Fibroblast of mammary gland (primary cell): Measurements from ENCODE around the gene SNX5.
A peak's percentile ranks its signal among the peaks of the same experiment; 100 is the strongest.

Source experiments
- DNase-seq: peaks from one replicate; pipeline ENCODE4 v3.0.0-alpha.2; 2010; ENCODE audit warnings: low read depth
- H3K4me3 ChIP-seq: 2 replicates; pipeline ENCODE4 v1.5.1; 2011; ENCODE audit warnings: low read depth, mild to moderate bottlenecking, low read length, moderate library complexity; ENCODE audit not compliant: control insufficient read depth
- CTCF ChIP-seq: conservative IDR thresholded peaks from 2 replicates; pipeline ENCODE4 v1.5.1; 2011; ENCODE audit warnings: low read depth, low read length, inconsistent platforms; ENCODE audit not compliant: control insufficient read depth, insufficient read depth

The SNX5 gene

GRCh38 chr20:17910828-17911294 lies 57.7 kb downstream of the SNX5 start:
- no peak overlapping the region for H3K4me3 ChIP-seq
- TF ChIP-seq CTCF: peak; percentile 14
- DNase-seq: peak; percentile 89

GRCh38 chr20:17909869-17910321 lies 58.7 kb downstream of the SNX5 start:
- no peak for DNase-seq
- TF ChIP-seq CTCF: no peak

GRCh38 chr20:17905544-17905943 lies 63.0 kb downstream of the SNX5 start:
- DNase-seq: no peak
- no peak overlapping the region for H3K4me3 ChIP-seq
- no peak for TF ChIP-seq CTCF

More at GRCh38 chr20:17909869-17910321, 58.7 kb downstream of the SNX5 start:
- H3K4me3 ChIP-seq: no peak overlapping the region

- no peak overlapping the region for H3K4me3 ChIP-seq
These were observed 64.6 kb downstream of the SNX5 start for GRCh38 chr20:17904027-17904426.

GRCh38 chr20:17902531-17903083 lies 66.0 kb downstream of the SNX5 start:
- no peak overlapping the region for H3K4me3 ChIP-seq
- TF ChIP-seq CTCF: no peak
- no peak for DNase-seq

More at GRCh38 chr20:17904027-17904426, 64.6 kb downstream of the SNX5 start:
- TF ChIP-seq CTCF: no peak
- DNase-seq: no peak

GRCh38 chr20:17901971-17902370 lies 66.6 kb downstream of the SNX5 start:
- no peak for DNase-seq
- no peak overlapping the region for H3K4me3 ChIP-seq
- TF ChIP-seq CTCF: no peak
